ENCODE results near the gene MICALL1. TPM values are rescaled to one million over a fixed set of nuclear protein-coding genes. Genes with fewer than 3 reads are reported as not detected.

Gene MICALL1
- total RNA-seq, 1 donor from 2014 or later: 65.5 TPM

GRCh38 chr22:37926771-37927636, 20.9 kb downstream of the MICALL1 start:
- peak; percentile 90 for DNase-seq (ENCODE audit: low spot score)
- Mint-ChIP-seq H3K27me3 (ENCODE audit: low read depth) (no peaks in the 10 kb centered on the region), H3K9me3 (ENCODE audit: low read depth) (no peaks in the 10 kb centered on the region), H3K36me3 (ENCODE audit: low read depth) (peaks cover 28% of the 10 kb centered on the region), H3K4me1 (ENCODE audit: low read depth) (peaks cover 26% of the 10 kb centered on the region), H3K27ac (ENCODE audit: unreplicated experiment) (no peak overlapping the region), H3K4me3 (ENCODE audit: unreplicated experiment) (no peak overlapping the region)
- TF ChIP-seq, protein P1, sequence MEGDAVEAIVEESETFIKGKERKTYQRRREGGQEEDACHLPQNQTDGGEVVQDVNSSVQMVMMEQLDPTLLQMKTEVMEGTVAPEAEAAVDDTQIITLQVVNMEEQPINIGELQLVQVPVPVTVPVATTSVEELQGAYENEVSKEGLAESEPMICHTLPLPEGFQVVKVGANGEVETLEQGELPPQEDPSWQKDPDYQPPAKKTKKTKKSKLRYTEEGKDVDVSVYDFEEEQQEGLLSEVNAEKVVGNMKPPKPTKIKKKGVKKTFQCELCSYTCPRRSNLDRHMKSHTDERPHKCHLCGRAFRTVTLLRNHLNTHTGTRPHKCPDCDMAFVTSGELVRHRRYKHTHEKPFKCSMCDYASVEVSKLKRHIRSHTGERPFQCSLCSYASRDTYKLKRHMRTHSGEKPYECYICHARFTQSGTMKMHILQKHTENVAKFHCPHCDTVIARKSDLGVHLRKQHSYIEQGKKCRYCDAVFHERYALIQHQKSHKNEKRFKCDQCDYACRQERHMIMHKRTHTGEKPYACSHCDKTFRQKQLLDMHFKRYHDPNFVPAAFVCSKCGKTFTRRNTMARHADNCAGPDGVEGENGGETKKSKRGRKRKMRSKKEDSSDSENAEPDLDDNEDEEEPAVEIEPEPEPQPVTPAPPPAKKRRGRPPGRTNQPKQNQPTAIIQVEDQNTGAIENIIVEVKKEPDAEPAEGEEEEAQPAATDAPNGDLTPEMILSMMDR (IDR thresholded peaks at IDR 0.05): no peak

DNA sequence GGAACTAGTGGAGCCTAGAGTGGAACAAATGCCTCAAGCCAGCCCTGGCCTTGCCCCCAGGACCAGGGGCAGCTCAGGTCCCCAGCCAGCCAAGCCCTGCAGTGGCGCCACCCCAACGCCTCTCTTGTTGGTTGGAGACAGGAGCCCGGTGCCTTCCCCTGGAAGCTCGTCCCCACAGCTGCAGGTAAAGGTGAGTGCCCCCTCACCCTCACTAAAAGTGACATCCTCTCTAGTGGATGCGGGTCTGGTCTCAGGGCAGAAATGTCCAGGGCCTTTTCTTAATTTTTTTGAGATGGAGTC, 21.5 kb downstream of the MICALL1 start:
- Mint-ChIP-seq H3K27me3 (ENCODE audit: low read depth) (no peaks in the 10 kb centered on the region), H3K36me3 (ENCODE audit: low read depth) (peaks cover 29% of the 10 kb centered on the region), H3K9me3 (ENCODE audit: low read depth) (no peaks in the 10 kb centered on the region), H3K27ac (ENCODE audit: unreplicated experiment) (no peak overlapping the region), H3K4me3 (ENCODE audit: unreplicated experiment) (no peak overlapping the region), H3K4me1 (ENCODE audit: low read depth) (peaks cover 26% of the 10 kb centered on the region)
- TF ChIP-seq, protein P1 (IDR thresholded peaks at IDR 0.05): no peak
- peak; percentile 83 for DNase-seq (ENCODE audit: low spot score)

GRCh38 chr22:37929390-37929789, 23.3 kb downstream of the MICALL1 start:
- no peak overlapping the region for H3K4me3 Mint-ChIP-seq (ENCODE audit: unreplicated experiment)
- no peak for DNase-seq (ENCODE audit: low spot score)
- TF ChIP-seq, protein P1 (IDR thresholded peaks at IDR 0.05): no peak
- H3K9me3 Mint-ChIP-seq (ENCODE audit: low read depth): no peaks in the 10 kb centered on the region
- H3K27ac Mint-ChIP-seq (ENCODE audit: unreplicated experiment): no peak overlapping the region
- H3K27me3 Mint-ChIP-seq (ENCODE audit: low read depth): no peaks in the 10 kb centered on the region
- H3K36me3 Mint-ChIP-seq (ENCODE audit: low read depth): peaks cover 26% of the 10 kb centered on the region
- peaks cover 43% of the 10 kb centered on the region for H3K4me1 Mint-ChIP-seq (ENCODE audit: low read depth)

- Mint-ChIP-seq H3K36me3 (ENCODE audit: low read depth) (peaks cover 25% of the 10 kb centered on the region), H3K27ac (ENCODE audit: unreplicated experiment) (peak overlapping the region; percentile 57), H3K27me3 (ENCODE audit: low read depth) (no peaks in the 10 kb centered on the region), H3K9me3 (ENCODE audit: low read depth) (no peaks in the 10 kb centered on the region), H3K4me3 (ENCODE audit: unreplicated experiment) (no peak overlapping the region), H3K4me1 (ENCODE audit: low read depth) (peaks cover 37% of the 10 kb centered on the region)
- TF ChIP-seq, protein P1 (IDR thresholded peaks at IDR 0.05): peak; percentile 75
- peak; percentile 86 for DNase-seq (ENCODE audit: low spot score)
Measured at GRCh38 chr22:37930270-37930951, 24.3 kb downstream of the MICALL1 start.

- TF ChIP-seq, protein P1 (IDR thresholded peaks at IDR 0.05): peak; percentile 47
- H3K27ac Mint-ChIP-seq (ENCODE audit: unreplicated experiment): peak overlapping the region; percentile 47
Measured at GRCh38 chr22:37930952-37931440, 24.9 kb downstream of the MICALL1 start.

More at GRCh38 chr22:37930952-37931440, 24.9 kb downstream of the MICALL1 start:
- peaks cover 24% of the 10 kb centered on the region for H3K36me3 Mint-ChIP-seq (ENCODE audit: low read depth)
- DNase-seq (ENCODE audit: low spot score): no peak
- no peaks in the 10 kb centered on the region for H3K9me3 Mint-ChIP-seq (ENCODE audit: low read depth)
- H3K4me1 Mint-ChIP-seq (ENCODE audit: low read depth): peaks cover 36% of the 10 kb centered on the region
- H3K27me3 Mint-ChIP-seq (ENCODE audit: low read depth): no peaks in the 10 kb centered on the region
- H3K4me3 Mint-ChIP-seq (ENCODE audit: unreplicated experiment): no peak overlapping the region

Data from chondrocyte (in vitro differentiated cells).